Skeletal muscle tissue (tissue), 4 donors: ENCODE results near the gene LEMD2. TPM values are rescaled to one million over a fixed set of nuclear protein-coding genes. Genes with fewer than 3 reads are reported as not detected.

Experiments
- H3K27ac ChIP-seq: one replicate; pipeline ENCODE4 v1.7.0; 2013; ENCODE audit warnings: mild to moderate bottlenecking, low read depth, low read length, inconsistent platforms
- H3K27me3 ChIP-seq, 3 donors: one replicate each; pipeline ENCODE4 v1.7.0; 2013; ENCODE audit warnings: low read length in 3 of 3; ENCODE audit not compliant: control insufficient read depth in 3 of 3, insufficient read depth in 3 of 3
- H3K36me3 ChIP-seq, 3 donors: one replicate each; pipeline ENCODE4 v1.7.0; 2013; ENCODE audit warnings: low read length in 3 of 3; ENCODE audit not compliant: control insufficient read depth in 3 of 3, insufficient read depth in 3 of 3
- H3K4me1 ChIP-seq, 3 donors: one replicate each; pipeline ENCODE4 v1.7.0; 2013; ENCODE audit warnings: low read length in 3 of 3, mild to moderate bottlenecking in 3 of 3; ENCODE audit not compliant: control insufficient read depth in 3 of 3, insufficient read depth in 3 of 3
- H3K4me3 ChIP-seq, 3 donors: one replicate each; pipeline ENCODE4 v1.7.0; 2013; ENCODE audit warnings: low read length in 3 of 3
- H3K9ac ChIP-seq, 3 donors: one replicate each; pipeline ENCODE4 v1.7.0; 2013; ENCODE audit warnings: low read length in 3 of 3, mild to moderate bottlenecking in 3 of 3, moderate library complexity in 2 of 3, low read depth in 1 of 3
- H3K9me3 ChIP-seq, 3 donors: one replicate each; pipeline ENCODE4 v1.7.0; 2013; ENCODE audit warnings: low read length in 3 of 3; ENCODE audit not compliant: control insufficient read depth in 3 of 3
- total RNA-seq: library from RNA; depleted of rRNA; stranded (reverse); fragments of >200 nt; gene quantifications from one replicate; pipeline ENCODE4 v1.2.3, GENCODE V29; 2014
- donor health status: Osteomylitis.

LEMD2 gene
- total RNA-seq, 1 donor from 2014 or later: 21.9 TPM

GRCh38 chr6:33808641-33809180, 19.8 kb upstream of the LEMD2 start:
- no peak overlapping the region for H3K4me3 ChIP-seq
- no peak overlapping the region for H3K27ac ChIP-seq
- peaks cover 44 to 60% (median 58%) of the 10 kb centered on the region in 3 donors for H3K27me3 ChIP-seq
- H3K9me3 ChIP-seq: no peaks in the 10 kb centered on the region
- peaks cover 0 to 12% (median 10%) of the 10 kb centered on the region in 3 donors for H3K4me1 ChIP-seq
- H3K9ac ChIP-seq: no peak overlapping the region
- H3K36me3 ChIP-seq: no peaks in the 10 kb centered on the region

- Histone ChIP-seq H3K9me3 (no peaks in the 10 kb centered on the region), H3K9ac (no peak overlapping the region), H3K4me3 (no peak overlapping the region), H3K27me3 (peaks cover 40 to 57% (median 56%) of the 10 kb centered on the region in 3 donors), H3K36me3 (no peaks in the 10 kb centered on the region), H3K4me1 (peaks cover 0 to 12% (median 10%) of the 10 kb centered on the region in 3 donors), H3K27ac (no peak overlapping the region)
These were observed 18.7 kb upstream of the LEMD2 start for GRCh38 chr6:33807606-33808005.

- Histone ChIP-seq H3K4me3 (no peak overlapping the region), H3K27me3 (peaks cover 36 to 56% (median 51%) of the 10 kb centered on the region in 3 donors), H3K9ac (no peak overlapping the region), H3K4me1 (peaks cover 0 to 12% (median 10%) of the 10 kb centered on the region in 3 donors), H3K27ac (no peak overlapping the region), H3K36me3 (no peaks in the 10 kb centered on the region), H3K9me3 (no peaks in the 10 kb centered on the region)
These were observed 17.9 kb upstream of the LEMD2 start for GRCh38 chr6:33806841-33807240.

GRCh38 chr6:33803571-33804053, 14.7 kb upstream of the LEMD2 start, which contains the start of gene MLN:
Gene MLN, minus strand, starts transcription at chr6:33804003. Its CDS starts 2,840 bp downstream, at chr6:33801163.
- H3K4me3 ChIP-seq: no peak within 1 kb of the TSS
- H3K27ac ChIP-seq: no peak within 1 kb of the TSS
- no peaks in the 10 kb centered on the region for H3K36me3 ChIP-seq
- H3K9ac ChIP-seq: no peak within 1 kb of the TSS
- H3K4me1 ChIP-seq: peaks cover 0 to 16% (median 10%) of the 10 kb centered on the region in 3 donors
- H3K9me3 ChIP-seq: no peaks in the 10 kb centered on the region
- peaks cover 35 to 65% (median 55%) of the 10 kb centered on the region in 3 donors for H3K27me3 ChIP-seq

- H3K4me1 ChIP-seq: peaks cover 0 to 7% (median 0%) of the 10 kb centered on the region in 3 donors
- H3K27me3 ChIP-seq: peaks cover 36 to 66% (median 47%) of the 10 kb centered on the region in 3 donors
- H3K27ac ChIP-seq: no peak overlapping the region
- no peak overlapping the region for H3K9ac ChIP-seq
- no peak overlapping the region for H3K4me3 ChIP-seq
- no peaks in the 10 kb centered on the region for H3K9me3 ChIP-seq
- H3K36me3 ChIP-seq: no peaks in the 10 kb centered on the region
These were observed 13.4 kb upstream of the LEMD2 start for GRCh38 chr6:33802186-33802958.

DNA sequence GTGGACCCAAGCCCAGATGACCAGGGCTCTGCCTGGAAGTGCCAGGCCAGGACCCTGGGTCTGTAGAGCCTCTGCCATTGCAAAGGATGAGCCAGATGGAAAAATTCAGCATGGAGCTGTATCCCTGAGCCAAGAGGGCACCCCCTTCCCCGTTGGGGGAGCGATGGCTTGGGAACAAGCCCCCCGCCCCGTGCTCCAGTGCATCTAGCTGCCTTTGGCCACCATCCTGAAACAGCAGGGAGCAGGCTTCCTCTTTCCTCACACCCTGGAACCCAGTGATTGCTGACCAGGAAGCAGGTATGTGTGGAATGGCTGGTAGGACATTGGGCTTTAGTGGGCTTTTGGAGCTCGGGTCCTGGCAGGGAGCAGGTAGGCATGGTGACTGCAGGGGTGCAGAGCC, 12.7 kb upstream of the LEMD2 start:
- Histone ChIP-seq H3K27ac (no peak overlapping the region), H3K4me1 (peaks cover 0 to 3% (median 0%) of the 10 kb centered on the region in 3 donors), H3K27me3 (peaks cover 35 to 67% (median 49%) of the 10 kb centered on the region in 3 donors), H3K36me3 (no peaks in the 10 kb centered on the region), H3K4me3 (no peak overlapping the region), H3K9me3 (no peaks in the 10 kb centered on the region), H3K9ac (no peak overlapping the region)

GRCh38 chr6:33800248-33800969, 11.5 kb upstream of the LEMD2 start:
- peaks cover 0 to 3% (median 0%) of the 10 kb centered on the region in 3 donors for H3K4me1 ChIP-seq
- no peak overlapping the region for H3K27ac ChIP-seq
- peaks cover 41 to 68% (median 54%) of the 10 kb centered on the region in 3 donors for H3K27me3 ChIP-seq
- no peaks in the 10 kb centered on the region for H3K9me3 ChIP-seq
- H3K4me3 ChIP-seq: no peak overlapping the region
- H3K36me3 ChIP-seq: no peaks in the 10 kb centered on the region
- no peak overlapping the region for H3K9ac ChIP-seq

GRCh38 chr6:33799454-33800113, 10.7 kb upstream of the LEMD2 start:
- Histone ChIP-seq H3K27me3 (peaks cover 40 to 67% (median 54%) of the 10 kb centered on the region in 3 donors), H3K9me3 (no peaks in the 10 kb centered on the region), H3K4me1 (peaks cover 0 to 3% (median 0%) of the 10 kb centered on the region in 3 donors)

GRCh38 chr6:33798343-33798848, 9.5 kb upstream of the LEMD2 start:
- peaks cover 43 to 71% (median 54%) of the 10 kb centered on the region in 3 donors for H3K27me3 ChIP-seq
- H3K9ac ChIP-seq: no peak overlapping the region

More at GRCh38 chr6:33799454-33800113, 10.7 kb upstream of the LEMD2 start:
- no peaks in the 10 kb centered on the region for H3K36me3 ChIP-seq
- H3K9ac ChIP-seq: no peak overlapping the region
- H3K4me3 ChIP-seq: no peak overlapping the region
- no peak overlapping the region for H3K27ac ChIP-seq

More at GRCh38 chr6:33798343-33798848, 9.5 kb upstream of the LEMD2 start:
- Histone ChIP-seq H3K4me3 (no peak overlapping the region), H3K36me3 (no peaks in the 10 kb centered on the region), H3K27ac (no peak overlapping the region), H3K4me1 (peaks cover 0 to 3% (median 0%) of the 10 kb centered on the region in 3 donors), H3K9me3 (no peaks in the 10 kb centered on the region)
